IPS-NIHi11 (cell line): Measurements from ENCODE around the gene F11R.
"Not testable (repeated sequence)": the region's sequence is repeated elsewhere in the genome, so short reads cannot be mapped to it uniquely, and the experiment has no call there.

ENCODE experiments used
- DNase-seq: peaks from one replicate; pipeline ENCODE4 v3.0.0; 2012; ENCODE audit warnings: mixed read lengths, low spot score

Gene F11R

DNA sequence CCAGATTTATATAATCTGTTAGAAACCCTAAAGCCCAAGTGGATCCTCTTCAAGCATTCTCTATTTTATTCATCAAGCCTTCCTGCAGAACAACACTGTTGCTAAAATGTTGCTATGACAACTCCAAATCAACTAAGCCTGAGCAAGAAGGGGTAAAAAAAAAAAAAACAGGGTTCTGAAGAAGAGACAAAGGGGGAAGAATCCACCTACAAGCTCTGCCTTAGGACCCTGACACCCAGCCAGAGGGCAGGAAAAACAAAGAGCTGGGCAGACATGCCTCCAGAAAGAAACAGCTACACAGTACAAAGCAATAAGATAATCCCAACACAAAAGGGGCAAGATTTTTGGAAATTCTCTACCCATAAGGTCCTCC is 23.6 kb upstream of the F11R start:
- no peak for DNase-seq

DNA sequence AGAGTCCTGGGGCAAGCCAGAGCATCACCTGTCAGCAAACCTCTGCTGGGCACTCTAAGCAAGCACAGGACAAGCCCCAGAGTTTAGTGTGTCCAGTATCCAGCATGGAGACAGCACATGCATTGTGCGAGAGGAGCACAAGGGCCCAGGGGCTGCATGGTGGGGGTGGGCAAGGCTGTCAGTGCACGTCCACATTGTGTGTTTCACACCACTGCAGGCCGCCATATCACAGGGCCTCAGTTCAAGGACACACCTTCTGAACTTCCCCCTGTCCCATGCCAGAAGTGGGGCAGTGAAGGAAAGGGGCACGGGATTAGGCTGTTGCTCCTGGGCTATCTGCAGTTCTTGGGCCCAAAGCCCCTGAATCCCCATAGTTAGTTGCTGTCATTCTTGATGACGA is 18.6 kb upstream of the F11R start:
- no peak for DNase-seq

- no peak for DNase-seq
Measured at GRCh38 chr1:161039154-161039545, 18.2 kb upstream of the F11R start.

DNA sequence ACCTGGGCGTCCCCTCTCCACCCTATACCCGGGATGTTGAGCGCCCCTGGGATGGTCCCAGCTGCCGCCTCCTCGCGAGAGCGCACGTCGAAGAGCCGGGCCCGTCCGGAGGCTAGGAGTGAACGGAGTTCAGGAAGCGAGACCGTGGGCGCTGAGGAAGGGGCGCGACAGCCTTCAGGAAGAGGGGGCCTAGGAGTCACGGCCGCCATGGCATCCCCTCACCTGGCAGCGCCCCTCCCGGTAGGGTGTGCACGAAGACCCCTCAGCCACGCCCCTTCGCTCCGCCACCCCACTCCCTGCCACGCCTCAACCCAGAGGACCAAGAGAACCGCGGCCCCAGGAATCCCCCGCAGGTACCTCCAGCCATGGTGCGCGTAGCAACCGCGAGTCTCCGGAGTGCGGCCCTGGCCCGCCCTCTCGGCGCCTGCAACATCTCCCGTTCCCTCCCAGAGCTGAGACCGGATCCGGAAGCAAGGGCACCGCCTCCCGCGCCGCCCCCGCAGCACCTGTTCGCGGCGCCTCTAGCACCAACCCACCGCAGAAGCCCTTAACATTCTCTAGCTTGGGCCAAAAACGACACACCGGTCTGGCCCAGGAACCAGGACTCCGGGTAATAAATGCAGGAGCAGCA is 17.7 kb upstream of the F11R start, which contains the start of gene TSTD1:
Gene TSTD1, minus strand, starts transcription at position 442 of the 631 bp plus-strand sequence. Its CDS starts 75 bp downstream, at position 367.
- DNase-seq, result peak; percentile 83

DNA sequence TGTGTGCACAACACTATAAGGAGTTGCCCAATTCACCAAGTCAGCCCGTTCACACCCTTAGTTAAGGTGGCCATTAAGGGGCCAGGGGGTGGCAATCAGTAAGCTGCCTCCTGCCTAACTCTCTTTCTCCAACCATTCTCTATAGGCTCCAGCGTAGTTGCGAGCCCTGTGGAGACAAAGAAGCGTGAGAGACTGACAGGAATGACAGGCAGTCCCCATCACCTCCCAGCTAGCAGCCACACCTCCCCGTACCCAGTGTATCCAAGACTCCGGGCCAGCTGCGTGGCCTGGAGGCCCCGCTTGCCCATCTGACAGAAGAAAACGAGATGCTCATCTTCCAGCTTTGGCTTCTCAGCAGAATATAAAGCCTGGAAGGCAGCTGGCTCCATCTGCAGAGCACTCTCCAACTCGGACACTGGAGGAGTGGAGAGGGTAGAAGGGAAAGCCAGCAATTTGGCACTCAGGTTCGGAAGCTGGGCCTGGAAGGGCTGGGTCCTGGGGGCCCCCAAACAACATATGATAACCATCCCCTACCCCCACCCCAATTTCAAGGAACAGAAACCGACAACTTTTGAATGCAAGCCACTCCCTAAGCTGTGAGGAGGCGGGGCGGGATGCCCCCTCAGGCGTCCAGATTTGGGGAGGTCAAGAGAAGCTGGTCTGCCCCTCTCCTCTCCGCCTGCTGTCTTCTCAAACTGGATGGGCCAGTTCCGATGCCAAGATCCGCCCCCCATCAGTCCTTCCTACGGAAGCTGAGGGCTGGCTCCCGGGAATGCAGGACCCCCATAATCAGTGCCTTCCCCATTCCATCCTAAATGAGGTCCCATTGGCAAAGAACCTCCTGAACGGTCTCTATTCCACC is 16.9 kb upstream of the F11R start:
- DNase-seq, result peak; percentile 37

DNA sequence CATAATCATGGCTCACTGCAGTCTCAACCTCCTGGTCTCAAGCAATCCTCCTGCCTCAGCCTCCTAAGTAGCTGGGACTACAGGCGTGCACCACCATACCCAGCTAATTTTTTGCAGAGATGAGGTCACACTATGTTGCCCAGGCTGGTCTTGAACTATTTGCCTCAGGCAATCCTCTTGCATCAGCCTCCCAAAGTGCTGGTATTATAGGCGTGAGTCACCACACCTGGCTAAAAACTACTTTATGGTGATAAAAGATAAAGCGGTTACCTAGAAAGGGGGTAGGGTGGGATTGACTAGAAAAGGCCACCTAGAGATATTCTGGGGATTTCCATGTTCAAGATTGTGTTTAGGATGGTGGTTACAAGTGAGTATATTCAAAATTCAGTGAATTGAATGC is 12.8 kb upstream of the F11R start:
- DNase-seq, result no peak

GRCh38 chr1:161032409-161032808 is 11.5 kb upstream of the F11R start:
- DNase-seq, result no peak

DNA sequence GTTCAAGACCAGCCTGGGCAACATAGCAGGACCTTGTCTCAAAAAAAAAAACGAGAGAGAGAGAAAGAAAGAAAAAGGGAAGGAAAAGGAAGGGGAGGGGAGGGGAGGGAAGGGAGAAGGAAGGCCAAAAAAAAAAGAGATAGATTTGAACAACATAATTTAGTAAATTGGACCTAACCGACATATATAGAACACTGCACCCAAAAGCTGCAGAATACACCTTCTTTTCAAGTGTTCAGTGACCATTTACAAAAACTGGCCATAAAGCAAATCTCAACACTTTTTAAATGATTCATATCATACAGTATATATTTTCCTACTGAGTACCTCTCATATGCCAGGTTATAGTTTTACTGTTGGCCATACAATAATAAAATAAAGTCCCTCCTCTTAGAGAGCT is 10.9 kb upstream of the F11R start:
- DNase-seq, result no peak

DNA sequence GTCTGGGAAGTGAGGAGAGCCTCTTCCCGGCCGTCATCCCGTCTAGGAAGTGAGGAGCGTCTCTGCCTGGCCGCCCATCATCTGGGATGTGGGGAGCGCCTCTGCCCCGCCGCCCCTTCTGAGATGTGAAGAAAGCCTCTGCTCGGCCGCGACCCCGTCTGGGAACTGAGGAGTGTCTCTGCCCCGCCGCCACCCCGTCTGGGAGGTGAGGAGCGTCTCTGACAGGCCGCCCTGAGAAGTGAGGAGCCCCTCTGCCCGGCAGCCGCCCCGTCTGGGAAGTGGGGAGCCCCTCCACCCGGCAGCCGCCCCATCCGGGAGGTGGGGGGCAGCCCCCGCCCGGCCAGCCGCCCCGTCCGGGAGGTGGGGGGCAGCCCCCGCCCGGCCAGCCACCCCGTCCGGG is 8.5 kb upstream of the F11R start:
- not testable (repeated sequence) for DNase-seq

DNA sequence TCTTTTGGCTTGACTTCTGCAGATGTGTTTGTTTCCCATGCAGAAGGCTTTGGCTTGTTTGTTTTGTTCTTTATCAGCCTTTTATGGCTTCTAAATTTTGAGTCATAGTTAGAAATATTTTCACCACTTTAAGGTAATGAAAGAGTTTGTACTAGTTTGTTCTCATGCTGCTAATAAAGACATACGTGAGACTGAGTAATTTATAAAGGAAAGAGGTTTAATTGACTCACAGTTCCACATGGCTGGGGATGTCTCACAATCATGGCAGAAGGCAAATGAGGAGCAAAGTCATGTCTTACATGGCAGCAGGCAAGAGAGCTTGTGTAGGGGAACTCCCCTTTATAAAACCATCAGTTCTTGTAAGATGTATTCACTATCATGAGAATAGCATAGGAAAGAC is 6.0 kb upstream of the F11R start:
- DNase-seq, result not testable (repeated sequence)

GRCh38 chr1:161022432-161022831 is 1.5 kb upstream of the F11R start:
- not testable (repeated sequence) for DNase-seq

DNA sequence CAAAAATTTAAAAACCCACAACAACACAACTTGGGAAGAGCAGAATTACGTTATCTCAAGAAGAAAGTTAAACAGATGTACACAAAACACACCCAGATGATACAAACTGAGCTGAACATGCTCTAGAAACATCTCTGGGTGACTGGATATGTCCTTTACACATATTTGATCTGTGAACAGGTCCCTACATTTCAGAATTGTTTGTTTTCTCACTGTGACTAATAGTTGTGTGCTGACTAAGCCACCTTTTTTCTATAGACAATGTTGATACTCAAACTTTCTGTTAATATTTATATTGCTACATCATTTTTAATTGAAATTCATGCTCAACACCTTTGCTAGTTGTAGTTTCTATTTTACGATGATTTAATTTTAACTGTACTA is 1.0 kb upstream of the F11R start:
- no peak for DNase-seq

DNA sequence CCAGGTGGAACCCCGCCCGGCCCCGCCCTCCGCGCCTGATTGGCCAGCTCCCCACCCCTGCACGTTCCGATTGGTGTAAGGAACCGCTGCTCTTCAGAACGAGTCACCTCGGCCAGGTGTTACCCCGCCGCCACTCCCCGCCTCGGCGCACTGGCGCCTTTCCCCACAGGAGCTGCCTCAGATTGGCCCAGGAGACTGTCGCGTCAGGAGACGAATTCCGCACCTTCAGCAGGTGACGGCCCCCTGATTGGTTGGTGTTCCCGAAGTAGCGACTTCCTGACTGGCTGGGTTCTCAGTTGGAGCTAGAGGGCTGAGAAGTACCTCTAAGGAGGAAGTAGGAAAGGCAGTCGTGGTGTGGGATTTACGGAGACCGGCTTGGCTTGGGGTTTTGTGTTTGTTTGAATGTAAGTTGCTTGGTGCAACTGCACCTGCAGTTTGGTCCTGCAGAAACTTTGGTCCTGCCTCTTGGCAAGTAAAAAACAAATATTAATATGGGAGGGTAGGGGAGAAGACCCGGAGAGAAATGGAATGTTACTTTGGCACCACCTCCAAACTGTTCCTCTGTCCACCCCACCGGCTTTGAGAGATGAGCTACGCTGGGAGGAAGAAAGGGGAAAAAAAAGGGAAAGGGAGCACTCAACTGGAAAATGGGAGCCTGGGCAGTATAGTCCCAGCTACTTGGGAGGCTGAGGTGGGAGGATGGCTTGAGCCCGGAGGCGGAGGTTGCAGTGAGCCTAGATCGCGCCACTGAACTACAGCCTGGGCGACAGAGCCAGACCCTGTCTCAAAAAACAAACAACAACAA is 415 bp upstream of the F11R start:
- peak; percentile 98 for DNase-seq

- DNase-seq, result no peak
Measured at GRCh38 chr1:161019751-161020495, 1.0 kb downstream of the F11R start.

DNA sequence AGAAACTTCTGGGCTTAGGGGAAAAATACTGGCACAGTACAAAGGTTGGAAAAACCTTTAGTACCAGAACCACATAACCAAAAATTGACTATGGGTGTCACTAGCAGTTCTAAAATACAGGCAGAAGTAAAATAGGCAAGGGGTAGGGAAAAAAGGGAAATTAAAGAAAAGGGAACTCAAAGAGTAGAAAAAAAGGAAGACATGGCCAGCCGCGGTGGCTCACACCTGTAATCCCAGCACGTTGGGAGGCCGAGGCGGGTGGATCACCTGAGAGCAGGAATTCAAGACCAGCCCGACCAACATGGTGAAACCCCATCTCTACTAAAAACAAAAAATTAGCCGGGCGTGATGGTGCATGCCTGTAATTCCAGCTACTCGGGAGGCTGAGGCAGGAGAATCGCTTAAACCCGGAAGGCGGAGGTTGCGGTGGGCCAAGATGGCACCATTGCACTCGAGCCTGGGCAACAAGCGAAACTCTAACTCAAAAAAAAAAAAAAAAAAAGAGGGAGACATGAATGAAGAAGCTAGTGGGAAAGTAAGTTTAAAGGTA is 1.8 kb downstream of the F11R start:
- DNase-seq, result not testable (repeated sequence)

DNA sequence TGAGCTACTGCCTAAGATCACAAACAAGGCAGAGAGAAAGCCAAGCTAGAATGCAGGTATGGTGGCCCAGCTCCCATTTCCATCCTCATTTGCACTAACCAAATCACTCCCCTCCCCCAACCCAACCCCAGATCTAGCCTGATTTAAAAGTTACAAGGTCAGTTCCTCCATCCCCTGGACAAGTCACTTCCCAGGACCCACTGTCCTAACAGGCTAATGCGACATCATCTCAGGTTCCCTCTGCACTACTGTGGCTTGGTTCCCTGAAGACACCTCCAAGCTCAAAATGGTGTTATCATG is 2.4 kb downstream of the F11R start:
- no peak for DNase-seq

DNA sequence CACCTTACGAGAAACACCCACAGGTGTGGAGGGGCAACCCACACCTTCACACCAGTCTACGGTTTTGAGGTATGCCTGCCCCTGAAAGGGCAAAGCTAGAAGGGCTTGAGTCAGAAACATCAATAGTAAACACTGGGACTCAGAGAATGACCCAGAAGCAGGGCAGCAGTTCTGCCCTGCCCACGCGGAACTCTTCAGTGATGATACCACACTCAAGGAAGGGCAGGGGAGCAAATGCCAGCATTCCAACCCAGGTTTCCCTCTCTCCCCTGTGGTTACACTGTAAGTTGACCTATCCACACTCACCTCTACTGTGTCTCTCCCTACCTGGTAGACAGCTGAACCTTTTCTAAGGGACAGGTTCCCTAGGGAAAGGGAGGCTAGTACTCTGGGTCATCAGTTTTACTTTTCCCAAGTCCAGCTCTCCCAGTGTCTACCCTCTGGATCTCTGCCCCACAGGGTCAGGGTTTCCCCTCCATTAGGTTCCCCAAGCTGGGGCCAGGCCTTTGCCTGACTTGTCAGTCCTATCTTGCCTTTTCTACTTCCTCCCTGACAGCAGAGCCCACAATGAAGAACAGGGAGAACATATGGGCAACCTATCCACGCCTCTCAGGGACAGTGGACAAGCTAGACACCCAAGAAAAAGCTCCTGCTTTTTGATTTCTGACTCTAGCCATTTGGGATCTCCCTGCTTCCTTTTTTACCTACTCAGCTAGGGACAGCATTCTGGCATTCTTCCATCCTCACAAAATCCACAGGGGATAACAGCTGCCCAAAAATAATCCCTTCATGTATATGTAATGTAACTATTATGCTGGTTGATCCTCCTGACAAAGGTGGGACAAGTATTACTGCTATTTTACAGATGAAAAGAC is 3.0 kb downstream of the F11R start:
- DNase-seq, result no peak

- not testable (repeated sequence) for DNase-seq
Measured at GRCh38 chr1:161017181-161017580, 3.8 kb downstream of the F11R start.

- not testable (repeated sequence) for DNase-seq
Measured at GRCh38 chr1:161016683-161017082, 4.3 kb downstream of the F11R start.

- DNase-seq, result peak; percentile 65
Measured at GRCh38 chr1:161013488-161014230, 7.3 kb downstream of the F11R start.
